VCaP (cell line): ENCODE measurements around the gene CYSRT1.

Source experiments
- H3K27ac ChIP-seq: fragments of 450-650 bp; 2 replicates; pipeline ENCODE4 v1.5.1; 2017
- CTCF ChIP-seq: fragments of 450-650 bp; conservative IDR thresholded peaks from 2 replicates; pipeline ENCODE4 v1.5.1; 2017; ENCODE audit warnings: mild to moderate bottlenecking, moderate library complexity

The CYSRT1 gene

GRCh38 chr9:137204731-137205125, 20.2 kb upstream of the CYSRT1 start:
- peak overlapping the region; percentile 85 for H3K27ac ChIP-seq
- no peak for TF ChIP-seq CTCF

GRCh38 chr9:137205126-137206069, 19.6 kb upstream of the CYSRT1 start, which contains the start of the genes NDOR1 and TMEM203:
Gene NDOR1, plus strand, starts transcription at chr9:137205700. Its CDS starts 78 bp downstream, at chr9:137205778.
Gene TMEM203, minus strand, starts transcription at chr9:137205648. Its CDS starts 234 bp downstream, at chr9:137205414.
- TF ChIP-seq CTCF: no peak

GRCh38 chr9:137206602-137207001, 18.4 kb upstream of the CYSRT1 start:
- no peak for TF ChIP-seq CTCF
- H3K27ac ChIP-seq: peak overlapping the region; percentile 85; the same call in 1 of the 2 replicates

More at GRCh38 chr9:137205126-137206069, 19.6 kb upstream of the CYSRT1 start, which contains the start of the genes NDOR1 and TMEM203:
- H3K27ac ChIP-seq: peak within 1 kb of the TSS; percentile 85

- H3K27ac ChIP-seq: no peak overlapping the region
- no peak for TF ChIP-seq CTCF
Observed at GRCh38 chr9:137211532-137211931, 13.4 kb upstream of the CYSRT1 start.

GRCh38 chr9:137212520-137212919, 12.5 kb upstream of the CYSRT1 start:
- TF ChIP-seq CTCF: no peak
- no peak overlapping the region for H3K27ac ChIP-seq

GRCh38 chr9:137213160-137214060, 11.6 kb upstream of the CYSRT1 start:
- H3K27ac ChIP-seq: no peak overlapping the region
- TF ChIP-seq CTCF: peak; percentile 30

- no peak for TF ChIP-seq CTCF
- H3K27ac ChIP-seq: no peak overlapping the region
Observed at GRCh38 chr9:137214620-137215019, 10.4 kb upstream of the CYSRT1 start.
